ELF-1 (cell line): ENCODE results near the gene ASF1B.

Experiments used
- DNase-seq: peaks from one replicate; pipeline ENCODE4 v3.0.0-alpha.2; 2016; ENCODE audit warnings: low read depth, low spot score

ASF1B gene

DNA sequence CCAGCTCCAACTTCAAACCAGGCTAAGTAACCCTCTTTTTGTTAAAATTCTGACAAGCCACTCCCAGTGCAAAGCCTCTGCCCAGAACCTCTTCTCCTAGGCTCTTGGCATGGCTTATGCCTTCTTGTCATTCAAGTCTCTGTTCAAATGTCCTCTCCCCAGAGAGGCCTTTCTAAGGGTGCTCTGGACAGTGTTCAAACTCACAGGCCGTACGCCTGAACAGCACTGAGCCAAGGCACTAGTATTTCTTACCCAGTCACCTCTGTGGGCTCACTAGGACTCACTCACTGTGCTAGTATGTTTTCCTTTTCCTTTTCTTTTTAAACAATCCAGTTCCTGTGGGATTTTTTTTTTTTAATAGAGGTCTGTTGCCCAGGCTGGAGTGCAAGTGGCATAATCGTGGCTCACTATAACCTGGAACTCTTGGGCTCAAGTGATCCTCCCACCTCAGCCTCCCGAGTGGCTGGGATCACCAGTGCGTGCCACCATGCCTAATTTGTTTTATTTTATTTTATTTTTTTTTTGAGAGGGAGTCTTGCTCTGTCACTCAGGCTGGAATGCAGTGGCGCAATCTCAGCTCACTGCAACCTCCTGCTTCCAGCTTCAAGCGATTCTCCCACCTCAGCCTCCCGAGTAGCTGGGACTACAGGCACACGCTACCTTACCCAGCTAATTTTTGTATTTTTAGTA, 2.3 kb upstream of the ASF1B start:
- no peak for DNase-seq

DNA sequence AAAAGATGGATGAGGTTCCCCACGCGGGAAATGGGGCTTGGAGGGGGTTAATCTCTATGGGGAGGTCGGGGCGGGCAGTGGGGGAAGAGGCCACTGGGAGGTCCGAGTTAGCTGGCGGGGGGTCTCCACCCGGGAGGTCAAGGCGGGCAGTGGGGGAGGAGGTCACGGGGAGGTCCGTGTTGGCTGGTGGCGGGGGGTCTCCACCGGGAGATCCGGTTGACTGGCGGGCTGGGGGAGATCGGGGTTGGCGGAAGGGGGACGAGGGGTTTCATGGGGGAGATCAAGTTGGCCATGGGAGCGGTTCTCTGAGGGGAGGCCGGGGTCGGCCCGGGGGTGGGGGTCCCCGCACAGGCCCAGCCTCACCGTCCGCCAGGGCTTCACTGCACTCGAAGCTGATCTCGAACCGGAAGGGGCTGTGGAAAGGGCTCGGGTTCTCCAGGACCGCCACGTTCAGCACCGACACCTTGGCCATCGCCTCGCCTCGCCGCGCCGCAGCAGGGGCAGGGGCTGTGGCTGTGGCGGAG, 342 bp downstream of the ASF1B start:
- no peak for DNase-seq

DNA sequence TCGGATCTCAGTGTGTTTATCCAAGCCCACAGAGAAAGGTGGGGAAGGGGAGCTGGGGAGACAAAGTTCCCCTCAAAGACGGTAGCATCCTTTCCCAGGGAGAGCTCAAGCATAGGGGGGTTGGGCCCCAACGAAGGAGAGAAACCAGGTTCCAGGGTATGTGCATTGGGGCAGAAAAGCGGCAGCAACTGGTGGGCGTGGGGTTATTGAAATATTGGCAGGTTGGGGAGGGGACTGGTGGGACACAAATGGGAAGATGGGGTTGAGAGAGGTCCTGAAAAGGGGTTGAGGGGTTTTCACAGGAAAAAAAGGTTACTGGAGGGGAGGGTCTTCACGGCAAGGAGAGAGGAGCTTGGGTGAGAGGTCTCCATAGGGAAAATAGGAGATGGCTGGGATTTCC, 1.0 kb downstream of the ASF1B start:
- DNase-seq = no peak

DNA sequence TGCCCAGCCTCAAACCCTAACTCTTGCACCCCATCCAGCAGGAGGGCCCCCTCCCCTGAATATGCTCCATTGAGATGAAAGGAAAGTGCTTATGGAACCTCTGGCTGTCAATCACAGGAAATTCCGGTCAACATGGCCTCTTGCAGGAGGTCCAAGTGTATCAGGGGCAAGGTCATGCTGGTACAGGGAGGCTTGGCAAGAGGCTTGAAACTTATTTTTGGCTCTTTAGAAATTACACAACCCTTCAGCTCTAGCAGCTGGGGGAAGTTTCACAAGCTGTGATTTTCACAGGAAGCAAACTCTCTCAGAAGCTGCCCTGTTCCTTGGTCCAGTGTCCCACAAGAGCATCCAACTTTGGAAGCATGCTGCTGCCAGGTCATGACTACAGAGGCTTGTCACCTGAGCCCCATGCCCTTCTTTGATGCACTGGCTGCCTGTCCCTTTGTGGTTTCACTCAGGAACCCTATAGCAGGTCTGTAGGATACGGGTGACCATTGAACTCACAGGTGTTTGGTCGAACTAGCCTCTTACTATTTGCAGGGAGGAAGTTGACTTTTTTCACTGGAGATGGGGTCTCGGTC, 8.4 kb downstream of the ASF1B start:
- no peak for DNase-seq

- no peak for DNase-seq
Measured at GRCh38 chr19:14127176-14127575, 9.2 kb downstream of the ASF1B start.

DNA sequence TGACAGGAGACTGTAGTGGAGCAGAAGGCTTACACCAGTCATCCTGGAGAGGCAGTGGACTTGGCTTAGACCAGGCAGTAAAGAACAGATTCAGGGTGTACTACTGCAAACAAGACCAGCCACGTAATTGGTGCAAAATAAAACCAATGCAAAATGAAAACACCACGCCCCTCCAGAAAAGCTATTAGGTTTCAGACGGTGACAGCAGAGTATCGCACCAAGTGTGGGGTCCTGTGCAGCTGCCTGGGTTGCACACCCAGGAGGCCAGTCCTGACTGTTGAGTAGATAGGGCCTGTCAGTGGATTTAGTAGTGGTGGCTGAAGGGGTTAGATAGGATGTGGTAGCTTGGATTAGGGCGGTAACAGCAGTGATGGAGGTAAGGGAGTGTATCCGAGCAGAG, 13.5 kb downstream of the ASF1B start:
- DNase-seq = no peak

DNA sequence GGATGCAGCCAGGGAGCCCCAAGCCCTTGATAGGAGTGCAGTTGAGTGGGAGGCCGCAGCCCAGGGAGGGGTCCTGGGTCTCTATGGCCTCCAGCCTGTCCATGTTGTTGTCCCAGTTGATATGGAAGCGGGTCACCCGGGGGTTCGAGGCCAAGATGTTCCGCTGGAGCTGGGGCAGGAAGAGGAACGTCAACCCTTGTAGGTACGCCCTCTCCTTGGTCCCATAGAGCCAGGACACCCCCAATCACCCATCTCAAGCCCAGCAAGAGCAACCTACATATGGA, 15.9 kb downstream of the ASF1B start:
- DNase-seq = no peak

- DNase-seq = no peak
Measured at GRCh38 chr19:14119644-14120496, 16.5 kb downstream of the ASF1B start.

GRCh38 chr19:14119146-14119545, 17.2 kb downstream of the ASF1B start:
- no peak for DNase-seq

- peak; percentile 73 for DNase-seq
Measured at GRCh38 chr19:14118165-14119051, 18.0 kb downstream of the ASF1B start.

DNA sequence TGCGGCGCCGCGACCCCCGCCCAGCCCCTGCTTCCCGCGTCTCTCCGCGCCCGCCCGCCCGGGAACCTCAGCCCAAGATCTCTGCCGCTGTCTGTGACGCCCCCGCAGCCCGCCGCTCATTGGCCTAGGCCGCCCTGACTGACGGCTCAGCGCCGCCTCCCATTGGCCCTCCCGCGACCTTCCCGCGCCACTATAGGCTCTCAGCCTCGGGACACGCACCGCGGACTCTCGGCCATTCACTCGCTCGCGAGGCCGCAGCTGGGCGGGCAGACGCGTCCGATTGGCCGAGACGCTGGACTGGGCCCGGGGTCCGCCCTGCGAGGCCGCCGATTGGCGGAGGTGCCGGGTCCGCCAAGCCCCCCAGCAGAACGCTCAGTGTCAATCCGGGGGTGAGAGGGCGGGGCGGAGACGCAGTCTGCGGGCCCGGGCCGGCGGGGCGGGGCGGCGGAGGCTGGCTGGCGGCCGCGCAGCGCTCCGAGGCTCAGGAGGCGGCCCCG, 18.7 kb downstream of the ASF1B start, which contains the start of gene PRKACA:
Gene PRKACA (minus strand): TSS at position 95 of the 497 bp plus-strand sequence. CDS start 215 bp downstream, outside the sequence.
- DNase-seq = peak; percentile 99

DNA sequence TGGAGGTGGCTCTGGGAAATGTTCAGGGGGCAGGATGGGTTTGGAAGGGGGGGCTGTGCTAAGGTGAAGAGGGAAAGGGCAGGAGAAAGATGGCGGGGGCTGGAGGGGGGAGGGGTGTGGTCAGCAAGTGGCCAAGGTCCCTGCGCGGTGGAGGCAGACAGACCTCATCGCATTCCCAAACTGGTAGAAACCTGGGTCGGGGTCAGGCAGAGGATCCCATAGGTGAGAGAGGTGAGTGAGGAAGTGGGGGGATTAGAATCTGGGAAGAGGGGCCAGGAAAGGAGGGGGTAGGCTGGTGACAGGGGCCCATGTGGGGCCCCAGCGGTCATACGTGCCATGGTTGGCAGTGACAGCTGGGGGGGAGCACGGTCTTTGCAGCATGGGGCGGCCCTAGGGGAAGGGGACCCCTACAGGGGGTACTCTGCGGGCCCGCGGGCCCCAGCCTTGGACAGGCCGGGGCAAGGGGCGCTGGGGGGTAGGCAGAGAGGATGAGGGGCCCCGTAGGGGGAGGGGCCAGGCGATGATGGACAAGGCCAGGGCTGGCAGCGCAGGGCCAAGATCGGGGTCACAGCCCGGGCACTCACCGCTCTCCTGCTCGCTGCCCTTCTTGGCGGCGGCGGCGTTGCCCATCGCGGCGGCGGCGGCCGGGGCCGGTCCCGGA, 19.3 kb downstream of the ASF1B start:
- no peak for DNase-seq

DNA sequence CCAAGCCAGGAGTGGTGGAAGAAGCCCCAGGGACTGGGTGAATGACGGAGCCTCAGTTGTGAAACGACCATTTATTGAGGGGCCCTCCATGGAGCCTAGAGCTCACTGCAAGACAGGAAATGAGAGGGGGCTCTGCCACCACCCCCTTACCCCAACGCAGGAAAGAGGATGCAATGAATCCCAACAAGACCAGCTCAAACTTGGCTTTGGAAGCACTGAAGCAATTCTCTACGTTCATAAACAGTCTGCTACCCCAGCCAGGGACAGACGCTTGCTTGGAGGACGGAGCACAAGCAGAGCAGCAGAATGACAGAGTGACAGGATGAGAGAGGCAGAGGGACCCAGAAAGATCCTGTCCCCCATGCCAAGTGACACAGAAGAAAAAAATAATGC, 19.9 kb downstream of the ASF1B start:
- no peak for DNase-seq

GRCh38 chr19:14115756-14116155, 20.6 kb downstream of the ASF1B start:
- DNase-seq = no peak

GRCh38 chr19:14114854-14115253, 21.5 kb downstream of the ASF1B start:
- DNase-seq = peak; percentile 53

DNA sequence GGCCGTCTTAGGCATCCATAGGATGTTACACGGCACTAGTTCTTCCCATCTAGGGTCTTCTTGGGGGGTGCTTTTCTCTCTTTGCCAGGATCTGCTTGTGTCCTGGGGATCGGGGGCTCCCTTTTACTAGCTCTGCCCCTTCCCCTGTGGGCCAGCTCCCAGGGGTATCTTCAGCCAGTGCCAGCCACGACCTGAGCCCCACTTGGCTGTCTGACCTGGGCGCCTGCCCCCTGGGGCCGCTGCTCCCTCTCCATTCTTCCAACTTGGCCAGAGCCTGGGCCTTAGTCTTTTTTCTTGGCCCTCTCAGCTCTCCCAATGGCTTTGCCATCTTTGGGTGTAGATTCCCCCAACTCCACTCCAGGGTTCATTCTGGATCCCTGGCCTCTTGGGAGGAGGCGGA, 21.9 kb downstream of the ASF1B start:
- no peak for DNase-seq

GRCh38 chr19:14113762-14114414, 22.5 kb downstream of the ASF1B start:
- DNase-seq = peak; percentile 43

GRCh38 chr19:14112809-14113385, 23.5 kb downstream of the ASF1B start:
- DNase-seq = no peak

DNA sequence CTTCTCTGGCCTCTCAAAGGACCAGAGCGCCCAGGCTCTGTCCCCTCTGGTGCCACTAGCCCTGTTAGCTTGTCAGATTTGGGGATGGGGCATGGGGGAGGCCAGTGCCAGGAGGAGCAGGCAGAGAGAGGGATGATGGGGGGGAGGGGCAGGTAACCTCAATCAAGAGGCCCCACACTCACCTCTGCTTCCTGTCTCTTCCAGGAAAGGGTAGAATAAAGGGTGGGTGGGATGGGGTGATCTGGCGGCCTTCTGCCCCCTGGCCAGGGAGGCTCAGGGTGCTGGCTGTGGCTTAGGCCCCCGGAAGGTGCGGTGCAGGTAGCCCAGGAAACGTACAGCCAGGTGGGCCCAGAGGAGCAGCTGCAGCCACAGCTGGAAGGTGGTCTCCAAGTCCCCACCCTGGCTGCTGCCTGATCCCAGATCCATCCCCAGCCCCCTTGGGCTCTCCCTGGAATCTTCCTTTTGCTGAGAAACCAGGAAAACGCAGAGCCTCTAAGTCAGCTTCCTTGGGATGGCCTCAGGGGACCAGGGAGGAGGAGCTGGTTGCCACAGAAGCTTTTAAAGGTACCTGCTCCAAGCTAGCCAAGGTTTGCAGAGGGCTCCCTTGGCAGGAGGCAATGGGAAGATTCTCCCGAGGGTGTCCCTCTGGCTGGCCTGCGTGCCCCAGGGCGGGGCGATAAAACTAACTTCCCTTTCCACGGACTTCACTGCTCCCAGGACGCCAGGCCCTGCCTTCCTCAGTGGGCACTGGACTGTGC, 24.2 kb downstream of the ASF1B start:
- no peak for DNase-seq
